GM12878 (cell line): ENCODE results near the gene CPNE5. TPM values are rescaled to one million over a fixed set of nuclear protein-coding genes. Genes with fewer than 3 reads are reported as not detected.

ENCODE experiments used
- ATAC-seq: fragments of 200-7000 bp; cut with Tn5 transposase; 3 replicates; pipeline ENCODE4 v1.9.1; 2020; ENCODE audit warnings: mild to moderate bottlenecking, moderate library complexity
- BruUV-seq: library from RNA; stranded (reverse); fragments of 400-500 nt; replicated peaks from 2 replicates; lab custom pipeline; 2021; lab: Mats Ljungman, UMichigan
- CTCF ChIA-PET: fragments of 300-600 bp; sonication (Branson Sonifier 250); formaldehyde crosslinking; extraction: SDS; loops from one replicate; lab custom pipeline; 2021; ENCODE audit warnings: inconsistent platforms; lab: Yijun Ruan, JAX
- POLR2A ChIA-PET: fragments of 350-600 bp; formaldehyde crosslinking; extraction: SDS; loops from one replicate; lab custom pipeline; 2021; ENCODE audit warnings: inconsistent platforms; lab: Charles Lee
- RAD21 ChIA-PET: fragments of 300-600 bp; sonication (Branson Sonifier 250); formaldehyde crosslinking; loops from one replicate; lab custom pipeline; 2023; ENCODE audit warnings: antibody characterized with exemption; ENCODE audit not compliant: unreplicated experiment; lab: Charles Lee
- SMC1A ChIA-PET: fragments of 300-600 bp; sonication (Branson Sonifier 250); formaldehyde crosslinking; loops from one replicate; lab custom pipeline; 2023; ENCODE audit not compliant: unreplicated experiment, uncharacterized antibody; lab: Charles Lee
- DNase-seq: peaks from one replicate; pipeline ENCODE4 v3.0.0-alpha.2; 2011; ENCODE audit warnings: low read depth, low spot score
- FAIRE-seq: peaks from 3 replicates; lab custom pipeline; 2011; peaks lifted over from hg19 to GRCh38; lab: Jason Lieb, UNC
- H2AFZ ChIP-seq: 2 replicates; pipeline ENCODE4 v1.6.0; 2011; ENCODE audit warnings: low read depth, low read length, control low read depth; ENCODE audit not compliant: control insufficient read depth
- H3K27ac ChIP-seq: 2 replicates; pipeline ENCODE4 v1.5.1; 2011; ENCODE audit warnings: control low read depth; ENCODE audit not compliant: control insufficient read depth, insufficient read depth
- H3K27me3 ChIP-seq, 2 experiments: replicated peaks in 1 of 2; 2 replicates each; pipeline versions ENCODE4 v1.6.0 to v1.6.1; 2011; ENCODE audit warnings: low read length in 1 of 2; ENCODE audit not compliant: control insufficient read depth in 2 of 2, insufficient read depth in 2 of 2
- H3K36me3 ChIP-seq, 2 experiments: 2 replicates each; pipeline ENCODE4 v1.5.1; 2011; ENCODE audit warnings: low read length in 1 of 2; ENCODE audit not compliant: control insufficient read depth in 2 of 2, insufficient read depth in 2 of 2
- H3K4me1 ChIP-seq: 2 replicates; pipeline ENCODE4 v1.6.1; 2011; ENCODE audit warnings: mild to moderate bottlenecking, low read length, moderate library complexity, mixed read lengths; ENCODE audit not compliant: control insufficient read depth, insufficient read depth
- H3K4me2 ChIP-seq: 2 replicates; pipeline ENCODE4 v1.6.0; 2011; ENCODE audit warnings: control low read depth; ENCODE audit not compliant: control insufficient read depth, insufficient read depth
- H3K4me3 ChIP-seq: fragments of 200-600 bp; sonication (generic); 2 replicates; pipeline ENCODE4 v1.5.1; 2016
- H3K79me2 ChIP-seq: 2 replicates; pipeline ENCODE4 v1.6.0; 2011; ENCODE audit warnings: low read length; ENCODE audit not compliant: control insufficient read depth, insufficient read depth
- H3K9ac ChIP-seq: 2 replicates; pipeline ENCODE4 v1.8.0; 2011; ENCODE audit warnings: low read length, control low read depth, mixed read lengths; ENCODE audit not compliant: control insufficient read depth, insufficient read depth
- H3K9me3 ChIP-seq: replicated peaks from 3 replicates; pipeline ENCODE4 v1.5.1; 2011; ENCODE audit warnings: mild to moderate bottlenecking, low read length; ENCODE audit not compliant: control insufficient read depth, insufficient read depth
- H4K20me1 ChIP-seq: 2 replicates; pipeline ENCODE4 v1.6.0; 2011; ENCODE audit not compliant: control insufficient read depth, insufficient read depth
- CBFB ChIP-seq: IDR thresholded peaks from 2 replicates; pipeline ENCODE4 v1.6.1; 2016; ENCODE audit warnings: antibody characterized with exemption, low read depth
- CEBPB ChIP-seq, 2 experiments: fragments of 150-350 bp in 1 of 2; IDR thresholded peaks; 2 replicates each; pipeline ENCODE4 v1.6.1; 2012 to 2014; ENCODE audit warnings: low read depth in 2 of 2, low read length in 2 of 2, borderline replicate concordance in 1 of 2, inconsistent platforms in 1 of 2
- HSF1 ChIP-seq: fragments of 150-350 bp; IDR thresholded peaks from 2 replicates; pipeline ENCODE4 v1.6.1; 2014; ENCODE audit warnings: mild to moderate bottlenecking, low read depth, low read length
- IKZF1 ChIP-seq: fragments of 450-650 bp; conservative IDR thresholded peaks from 2 replicates; pipeline ENCODE4 v1.6.1; 2017; ENCODE audit warnings: antibody characterized with exemption, mild to moderate bottlenecking
- POLR2AphosphoS5 ChIP-seq: IDR thresholded peaks from 2 replicates; pipeline ENCODE4 v1.6.1; 2011; ENCODE audit warnings: mild to moderate bottlenecking, low read length, inconsistent platforms
- TBL1XR1 ChIP-seq: IDR thresholded peaks from 2 replicates; pipeline ENCODE4 v1.6.1; 2012; ENCODE audit warnings: low read depth, low read length, improper control_type of control experiment
- ZZZ3 ChIP-seq: IDR thresholded peaks from 2 replicates; pipeline ENCODE4 v1.6.1; 2011; ENCODE audit warnings: low read depth; ENCODE audit not compliant: control insufficient read depth, insufficient read length
- WGBS: methylation state at CpG from one replicate; pipeline ENCODE4 v1.1.6; 2016; ENCODE audit warnings: low lambda C conversion rate; ENCODE audit not compliant: insufficient replicate concordance, insufficient coverage; ENCODE audit errors: missing lambda C conversion rate; 5-methylcytosine and 5-hydroxymethylcytosine counted together
- in situ Hi-C: fragments of 300-500 bp; cut with MboI; formaldehyde crosslinking; loops from 9 replicates; pipeline ENCODE4 v1.14.3; 2018; ENCODE audit warnings: mixed read lengths
- intact Hi-C: fragments of 100-400 bp; cut with micrococcal nuclease; formaldehyde crosslinking; loops from one replicate; pipeline ENCODE4 v1.14.2; 2022; ENCODE audit not compliant: unreplicated experiment
- polyA plus RNA-seq, 11 experiments: library from polyadenylated mRNA; depleted of rRNA in 4 of 11; unstranded in 6 of 11; stranded (reverse) in 5 of 11; fragments of >200 nt; fragmentation: Nextera tagmentation in 4 of 11; fragmentation: Illumina TruSeq in 1 of 11; extraction: Ambion mirVana in 4 of 11; extraction: Trizol in 1 of 11; gene quantifications; 1 replicate in 1 of 11; 2 replicates in 10 of 11; pipeline versions ENCODE4 v1.2.1 to v1.2.3, GENCODE V29; 2011 to 2016; ENCODE audit warnings: inconsistent platforms in 2 of 11, missing spikeins in 2 of 11, low read depth in 1 of 11
- total RNA-seq, 4 experiments: library from RNA; depleted of rRNA in 3 of 4; stranded (reverse); fragments of >200 nt in 3 of 4; fragmentation: Illumina TruSeq in 1 of 4; extraction: Trizol in 1 of 4; gene quantifications; 2 replicates each; pipeline versions ENCODE4 v1.2.1 to v1.2.3, GENCODE V29; 2013 to 2021
- TF ChIP-seq, protein P1 (sequence below): fragments of 450-650 bp; IDR thresholded peaks from 2 replicates; pipeline ENCODE4 v1.6.1; 2017; ENCODE audit warnings: low read depth, mild to moderate bottlenecking, moderate library complexity
- TF ChIP-seq, protein P2 (sequence below): fragments of 450-650 bp; IDR thresholded peaks from 2 replicates; pipeline ENCODE4 v1.6.1; 2018; ENCODE audit warnings: mild to moderate bottlenecking, low read depth, moderate library complexity; ENCODE audit not compliant: partially characterized antibody

CPNE5 gene
- total and polyA plus RNA-seq, 10 of the 15 experiments (the other 5 are each of a cell fraction or from before 2014, with no cell fraction given) = 2.4 to 39.1 (median 18.2) TPM

- ChIA-PET POLR2A (interaction anchor here (1.1 kb wide), 1 partner anchor 11 kb away, joined by 3 read pairs; no protein-coding TSS in a partner anchor), CTCF (interaction anchor here (0.6 kb wide), 1 partner anchor 984 kb away, joined by 3 read pairs; no protein-coding TSS in a partner anchor), SMC1A (no interaction called here), RAD21 (interaction anchor here (0.5 kb wide), 1 partner anchor 75 kb away, joined by 4 read pairs; no protein-coding TSS in a partner anchor)
- Histone ChIP-seq H3K4me3 (no peak overlapping the region), H3K9me3 (no peaks in the 10 kb centered on the region), H3K4me1 (no peaks in the 10 kb centered on the region), H3K4me2 (no peak overlapping the region), H2AFZ (no peak overlapping the region), H4K20me1 (no peaks in the 10 kb centered on the region), H3K27ac (no peak overlapping the region), H3K36me3 (peaks cover 12 to 18% of the 10 kb centered on the region in 2 experiments; a peak in 3 of 4 replicates), H3K79me2 (peaks cover 2% of the 10 kb centered on the region; the same call in 1 of the 2 replicates), H3K27me3 (no peaks in the 10 kb centered on the region), H3K9ac (no peak overlapping the region)
- intact Hi-C loops (loop anchor here (10.0 kb wide), 1 partner anchor 233 kb away; no protein-coding TSS in a partner anchor), in situ Hi-C loops (no loop called here)
- BruUV-seq = no TSS peak
- 96% methylated on average over 4 of the region's 4 CpGs for WGBS
- DNase-seq (no peak), ATAC-seq (no peak), FAIRE-seq (no peak)
- TF ChIP-seq HSF1 (no peak), CEBPB (IDR thresholded peaks at IDR 0.05; ENCODE audit: borderline replicate concordance in 1 of 2, low read depth in 2 of 2, low read length in 2 of 2) (no peak)
Measured at GRCh38 chr6:36857325-36857724, 18.1 kb upstream of the CPNE5 start.

GRCh38 chr6:36856277-36856676, 17.0 kb upstream of the CPNE5 start:
- SMC1A ChIA-PET = interaction anchor here (0.6 kb wide), 1 partner anchor 96 kb away, joined by 3 read pairs; no protein-coding TSS in a partner anchor
- peaks cover 2% of the 10 kb centered on the region; the same call in 1 of the 2 replicates for H3K79me2 ChIP-seq
- TF ChIP-seq ZZZ3 = no peak
- no peak for TF ChIP-seq CBFB
- TF ChIP-seq CEBPB (IDR thresholded peaks at IDR 0.05; ENCODE audit: borderline replicate concordance in 1 of 2, low read depth in 2 of 2, low read length in 2 of 2) = no peak
- no peak for TF ChIP-seq POLR2AphosphoS5
- TF ChIP-seq, protein P1, sequence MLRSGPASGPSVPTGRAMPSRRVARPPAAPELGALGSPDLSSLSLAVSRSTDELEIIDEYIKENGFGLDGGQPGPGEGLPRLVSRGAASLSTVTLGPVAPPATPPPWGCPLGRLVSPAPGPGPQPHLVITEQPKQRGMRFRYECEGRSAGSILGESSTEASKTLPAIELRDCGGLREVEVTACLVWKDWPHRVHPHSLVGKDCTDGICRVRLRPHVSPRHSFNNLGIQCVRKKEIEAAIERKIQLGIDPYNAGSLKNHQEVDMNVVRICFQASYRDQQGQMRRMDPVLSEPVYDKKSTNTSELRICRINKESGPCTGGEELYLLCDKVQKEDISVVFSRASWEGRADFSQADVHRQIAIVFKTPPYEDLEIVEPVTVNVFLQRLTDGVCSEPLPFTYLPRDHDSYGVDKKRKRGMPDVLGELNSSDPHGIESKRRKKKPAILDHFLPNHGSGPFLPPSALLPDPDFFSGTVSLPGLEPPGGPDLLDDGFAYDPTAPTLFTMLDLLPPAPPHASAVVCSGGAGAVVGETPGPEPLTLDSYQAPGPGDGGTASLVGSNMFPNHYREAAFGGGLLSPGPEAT = no peak
- TF ChIP-seq TBL1XR1 = no peak
- TF ChIP-seq, protein P2, sequence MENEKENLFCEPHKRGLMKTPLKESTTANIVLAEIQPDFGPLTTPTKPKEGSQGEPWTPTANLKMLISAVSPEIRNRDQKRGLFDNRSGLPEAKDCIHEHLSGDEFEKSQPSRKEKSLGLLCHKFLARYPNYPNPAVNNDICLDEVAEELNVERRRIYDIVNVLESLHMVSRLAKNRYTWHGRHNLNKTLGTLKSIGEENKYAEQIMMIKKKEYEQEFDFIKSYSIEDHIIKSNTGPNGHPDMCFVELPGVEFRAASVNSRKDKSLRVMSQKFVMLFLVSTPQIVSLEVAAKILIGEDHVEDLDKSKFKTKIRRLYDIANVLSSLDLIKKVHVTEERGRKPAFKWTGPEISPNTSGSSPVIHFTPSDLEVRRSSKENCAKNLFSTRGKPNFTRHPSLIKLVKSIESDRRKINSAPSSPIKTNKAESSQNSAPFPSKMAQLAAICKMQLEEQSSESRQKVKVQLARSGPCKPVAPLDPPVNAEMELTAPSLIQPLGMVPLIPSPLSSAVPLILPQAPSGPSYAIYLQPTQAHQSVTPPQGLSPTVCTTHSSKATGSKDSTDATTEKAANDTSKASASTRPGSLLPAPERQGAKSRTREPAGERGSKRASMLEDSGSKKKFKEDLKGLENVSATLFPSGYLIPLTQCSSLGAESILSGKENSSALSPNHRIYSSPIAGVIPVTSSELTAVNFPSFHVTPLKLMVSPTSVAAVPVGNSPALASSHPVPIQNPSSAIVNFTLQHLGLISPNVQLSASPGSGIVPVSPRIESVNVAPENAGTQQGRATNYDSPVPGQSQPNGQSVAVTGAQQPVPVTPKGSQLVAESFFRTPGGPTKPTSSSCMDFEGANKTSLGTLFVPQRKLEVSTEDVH = no peak
- no peak for TF ChIP-seq IKZF1

More at GRCh38 chr6:36856277-36856676, 17.0 kb upstream of the CPNE5 start:
- DNase-seq (no peak), FAIRE-seq (no peak), ATAC-seq (no peak)
- H3K4me1 ChIP-seq = no peaks in the 10 kb centered on the region
- no peaks in the 10 kb centered on the region for H3K9me3 ChIP-seq
- H4K20me1 ChIP-seq = no peaks in the 10 kb centered on the region
- no peak overlapping the region for H3K4me3 ChIP-seq
- H3K27me3 ChIP-seq = no peaks in the 10 kb centered on the region
- no peak overlapping the region for H3K4me2 ChIP-seq
- ChIA-PET CTCF (interaction anchor here (0.6 to 1.4 kb wide), 3 partner anchors 8 to 175 kb away, joined by 3 read pairs; no protein-coding TSS in a partner anchor), RAD21 (no interaction called here), POLR2A (interaction anchor here (1.1 kb wide), 1 partner anchor 12 kb away, joined by 3 read pairs; no protein-coding TSS in a partner anchor)
- H3K36me3 ChIP-seq = peaks cover 12 to 13% of the 10 kb centered on the region in 2 experiments; a peak in 3 of 4 replicates
- H3K27ac ChIP-seq = no peak overlapping the region
- no peak overlapping the region for H3K9ac ChIP-seq
- 96% methylated on average over 8 of the region's 8 CpGs for WGBS
- H2AFZ ChIP-seq = no peak overlapping the region
- in situ Hi-C loops (no loop called here), intact Hi-C loops (loop anchor here (10.0 kb wide), 1 partner anchor 231 kb away; no protein-coding TSS in a partner anchor)
- BruUV-seq = no TSS peak
